Activated T-helper 1 cell treated with anti-CD3 and anti-CD28 coated beads, Interleukin-12 subunit alpha, Interleukin-12 subunit beta, Interleukin-2, Interleukin-4 antibody, amounts not matched to agents 30 ng/mL and 10 ng/mL and 1 ng/mL, durations not matched to agents 14 hours and 24 hours and 36 hours (primary cell): ENCODE measurements around the gene FAM222B. TPM values are rescaled to one million over a fixed set of nuclear protein-coding genes. Genes with fewer than 3 reads are reported as not detected.
A peak's percentile ranks its signal among the peaks of the same experiment; 100 is the strongest.

ENCODE experiments used
- DNase-seq: peaks from one replicate; pipeline ENCODE4 v3.0.0; 2021; ENCODE audit warnings: low spot score
- H3K27ac Mint-ChIP-seq: one replicate; pipeline ENCODE4 v1.8.0; 2021; ENCODE audit warnings: mild to moderate bottlenecking, mixed read lengths
- H3K27me3 Mint-ChIP-seq: one replicate; pipeline ENCODE4 v1.8.0; 2022; ENCODE audit warnings: mild to moderate bottlenecking, moderate library complexity, mixed read lengths; ENCODE audit not compliant: insufficient read depth
- H3K36me3 Mint-ChIP-seq: one replicate; pipeline ENCODE4 v1.8.0; 2021; ENCODE audit warnings: low read depth, mixed read lengths
- H3K4me1 Mint-ChIP-seq: one replicate; pipeline ENCODE4 v1.8.0; 2021; ENCODE audit warnings: low read depth, mixed read lengths
- H3K4me3 Mint-ChIP-seq: one replicate; pipeline ENCODE4 v1.8.0; 2021; ENCODE audit warnings: mild to moderate bottlenecking, moderate library complexity, mixed read lengths
- H3K9me3 Mint-ChIP-seq: one replicate; pipeline ENCODE4 v1.8.0; 2021; ENCODE audit warnings: mixed read lengths
- intact Hi-C: fragments of 100-400 bp; cut with micrococcal nuclease; formaldehyde crosslinking; loops from one replicate; pipeline ENCODE4 v1.15.1; 2024
- total RNA-seq: library from RNA; stranded (reverse); gene quantifications from 2 replicates; pipeline ENCODE4 v1.2.3, GENCODE V29; 2022

The FAM222B gene
- total RNA-seq, 1 donor from 2014 or later: 27.5 TPM

DNA sequence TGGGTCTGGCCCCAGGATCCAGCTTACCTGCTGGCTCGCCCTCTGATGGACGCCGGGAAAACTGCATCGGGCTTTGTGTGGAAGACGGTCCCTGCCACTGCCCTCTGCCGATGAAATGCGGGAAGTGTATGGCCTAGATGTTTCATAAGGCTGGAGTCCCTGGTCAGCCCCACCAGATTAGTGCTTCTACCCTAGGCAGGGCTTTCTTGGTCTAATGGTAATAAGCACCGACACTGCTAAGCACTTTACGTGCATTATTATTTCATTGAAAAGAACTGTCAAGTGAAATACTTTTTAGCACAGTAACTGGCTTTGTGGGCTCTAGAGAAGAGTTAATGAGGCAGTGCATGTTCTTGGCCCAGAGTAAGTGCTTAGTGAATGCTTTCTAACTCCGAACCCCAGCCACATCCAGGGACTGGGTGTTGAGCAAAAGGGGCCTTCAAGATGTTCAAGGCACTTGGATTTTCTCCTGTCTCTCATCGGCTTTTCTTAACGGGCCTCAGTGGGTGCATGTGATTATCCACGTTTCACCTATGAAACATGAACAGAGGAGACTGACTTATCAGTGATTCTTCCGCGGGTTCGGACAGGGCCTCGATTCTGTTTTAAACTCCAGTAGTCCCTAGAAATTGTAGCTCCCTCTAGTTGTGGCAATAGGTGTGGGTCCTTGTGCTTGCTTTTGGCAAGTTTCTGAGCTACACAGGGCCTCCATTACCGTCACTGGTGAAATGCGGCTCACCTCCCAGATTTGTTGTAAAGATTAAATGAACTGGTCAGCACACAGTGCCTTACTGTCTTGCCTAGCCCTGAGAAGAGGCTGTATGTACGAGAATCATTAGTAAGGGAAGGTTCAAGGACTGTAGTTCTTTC, 92.2 kb downstream of the FAM222B start:
- Mint-ChIP-seq H3K36me3 (peaks cover 32% of the 10 kb centered on the region), H3K27me3 (no peaks in the 10 kb centered on the region), H3K9me3 (no peaks in the 10 kb centered on the region), H3K4me1 (peaks cover 21% of the 10 kb centered on the region), H3K27ac (no peak overlapping the region), H3K4me3 (peak overlapping the region; percentile 11)
- DNase-seq: peak; percentile 82
- intact Hi-C loops: loop anchor here (1.0 kb wide), 2 partner anchors 23 to 106 kb away; no protein-coding TSS in a partner anchor

DNA sequence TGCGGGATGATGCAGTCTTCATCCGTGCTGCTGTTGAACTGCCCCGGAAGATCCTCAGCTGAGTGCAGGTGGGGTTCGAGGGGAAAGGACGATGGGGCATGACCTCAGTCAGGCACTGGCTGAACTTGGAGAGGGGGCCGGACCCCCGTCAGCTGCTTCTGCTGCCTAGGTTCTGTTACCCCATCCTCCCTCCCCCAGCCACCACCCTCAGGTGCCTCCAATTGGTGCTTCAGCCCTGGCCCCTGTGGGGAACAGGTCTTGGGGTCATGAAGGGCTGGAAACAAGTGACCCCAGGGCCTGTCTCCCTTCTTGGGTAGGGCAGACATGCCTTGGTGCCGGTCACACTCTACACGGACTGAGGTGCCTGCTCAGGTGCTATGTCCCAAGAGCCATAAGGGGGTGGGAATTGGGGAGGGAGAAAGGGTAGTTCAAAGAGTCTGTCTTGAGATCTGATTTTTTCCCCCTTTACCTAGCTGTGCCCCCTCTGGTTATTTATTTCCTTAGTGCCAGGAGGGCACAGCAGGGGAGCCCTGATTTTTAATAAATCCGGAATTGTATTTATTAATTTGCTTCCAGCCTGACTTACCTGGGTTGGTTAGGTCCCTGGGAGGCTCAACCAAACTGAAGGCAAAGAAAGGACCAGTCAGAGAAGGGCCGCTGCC, 92.9 kb downstream of the FAM222B start:
- intact Hi-C loops: loop anchor here (1.0 kb wide), 2 partner anchors 22 to 105 kb away; no protein-coding TSS in a partner anchor

DNA sequence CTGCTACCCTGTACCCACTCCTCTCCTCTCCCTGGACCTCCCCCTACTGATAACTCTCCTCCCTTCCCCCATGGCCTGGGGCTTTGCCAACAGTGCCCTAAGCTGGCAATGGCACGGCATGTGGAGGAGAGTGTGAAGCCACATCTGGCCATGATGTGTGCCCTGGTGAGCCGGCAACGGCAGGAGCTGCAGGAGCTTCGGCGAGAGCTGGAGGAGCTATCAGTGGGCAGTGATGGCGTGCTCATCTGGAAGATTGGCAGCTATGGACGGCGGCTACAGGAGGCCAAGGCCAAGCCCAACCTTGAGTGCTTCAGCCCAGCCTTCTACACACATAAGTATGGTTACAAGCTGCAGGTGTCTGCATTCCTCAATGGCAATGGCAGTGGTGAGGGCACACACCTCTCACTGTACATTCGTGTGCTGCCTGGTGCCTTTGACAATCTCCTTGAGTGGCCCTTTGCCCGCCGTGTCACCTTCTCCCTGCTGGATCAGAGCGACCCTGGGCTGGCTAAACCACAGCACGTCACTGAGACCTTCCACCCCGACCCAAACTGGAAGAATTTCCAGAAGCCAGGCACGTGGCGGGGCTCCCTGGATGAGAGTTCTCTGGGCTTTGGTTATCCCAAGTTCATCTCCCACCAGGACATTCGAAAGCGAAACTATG, 93.6 kb downstream of the FAM222B start:
- Mint-ChIP-seq H3K4me3 (no peak overlapping the region), H3K4me1 (peaks cover 21% of the 10 kb centered on the region), H3K9me3 (no peaks in the 10 kb centered on the region), H3K27me3 (no peaks in the 10 kb centered on the region), H3K27ac (peak overlapping the region; percentile 29), H3K36me3 (peaks cover 34% of the 10 kb centered on the region)
- DNase-seq: no peak
- intact Hi-C loops: no loop called here

More for the DNA sequence above, 92.9 kb downstream of the FAM222B start:
- H3K27ac Mint-ChIP-seq: no peak overlapping the region
- H3K36me3 Mint-ChIP-seq: peaks cover 34% of the 10 kb centered on the region
- peak overlapping the region; percentile 11 for H3K4me3 Mint-ChIP-seq
- H3K27me3 Mint-ChIP-seq: no peaks in the 10 kb centered on the region
- DNase-seq: no peak
- H3K9me3 Mint-ChIP-seq: no peaks in the 10 kb centered on the region
- peaks cover 21% of the 10 kb centered on the region for H3K4me1 Mint-ChIP-seq

DNA sequence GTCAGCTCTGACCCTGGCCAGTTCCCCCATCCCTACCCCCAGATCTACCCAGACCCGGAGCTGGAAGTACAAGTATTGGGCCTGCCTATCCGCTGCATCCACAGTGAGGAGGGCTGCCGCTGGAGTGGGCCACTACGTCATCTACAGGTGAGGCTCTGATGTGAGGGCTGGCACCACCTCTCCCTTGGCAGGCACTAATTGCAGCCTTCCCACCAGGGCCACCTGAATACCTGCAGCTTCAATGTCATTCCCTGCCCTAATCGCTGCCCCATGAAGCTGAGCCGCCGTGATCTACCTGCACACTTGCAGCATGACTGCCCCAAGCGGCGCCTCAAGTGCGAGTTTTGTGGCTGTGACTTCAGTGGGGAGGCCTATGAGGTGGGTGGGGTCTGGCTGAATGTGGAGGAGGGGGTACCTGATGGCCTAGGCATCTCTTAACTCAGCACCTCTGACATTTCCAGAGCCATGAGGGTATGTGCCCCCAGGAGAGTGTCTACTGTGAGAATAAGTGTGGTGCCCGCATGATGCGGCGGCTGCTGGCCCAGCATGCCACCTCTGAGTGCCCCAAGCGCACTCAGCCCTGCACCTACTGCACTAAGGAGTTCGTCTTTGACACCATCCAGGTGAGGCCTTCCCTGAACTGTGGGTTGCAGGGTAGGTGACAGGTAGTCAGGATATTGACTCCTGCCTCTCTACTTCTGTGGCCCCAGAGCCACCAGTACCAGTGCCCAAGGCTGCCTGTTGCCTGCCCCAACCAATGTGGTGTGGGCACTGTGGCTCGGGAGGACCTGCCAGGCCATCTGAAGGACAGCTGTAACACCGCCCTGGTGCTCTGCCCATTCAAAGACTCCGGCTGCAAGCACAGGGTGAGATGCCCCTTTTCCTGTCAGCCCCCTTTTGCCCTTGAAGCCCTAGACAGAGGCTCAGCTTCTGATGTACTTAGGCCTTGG, 94.5 kb downstream of the FAM222B start:
- intact Hi-C loops: no loop called here

DNA sequence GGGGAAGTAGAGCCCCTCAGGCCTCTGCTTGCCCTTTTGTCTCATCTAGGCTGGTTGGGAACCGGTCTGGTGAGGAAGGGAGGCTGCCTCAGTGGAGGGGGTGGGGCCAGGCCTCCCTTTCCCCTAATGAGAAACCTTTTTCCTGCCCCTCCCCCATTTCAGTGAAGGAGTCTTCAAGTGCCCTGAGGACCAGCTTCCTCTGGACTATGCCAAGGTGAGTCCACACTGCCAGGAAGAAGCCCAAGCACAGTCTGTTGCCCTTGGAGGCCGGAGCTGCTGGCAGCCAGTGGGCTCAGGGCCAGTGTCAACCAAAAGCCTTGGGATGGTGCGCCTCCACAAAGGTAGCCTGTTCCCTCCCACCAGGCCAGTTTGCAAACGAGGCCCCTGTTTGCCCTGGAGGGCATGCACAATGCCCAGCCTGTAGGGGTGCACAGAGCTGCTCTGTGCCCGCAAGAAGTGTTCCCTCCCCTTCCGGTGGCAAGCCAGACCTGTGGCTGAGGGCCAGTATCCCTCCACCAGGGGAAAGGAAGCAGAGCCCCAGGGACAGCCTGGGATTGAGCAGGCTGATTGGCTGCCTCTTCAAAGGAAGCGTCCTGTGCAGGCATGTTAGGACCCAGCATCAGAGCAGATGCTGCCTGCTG, 95.4 kb downstream of the FAM222B start:
- Mint-ChIP-seq H3K36me3 (peaks cover 34% of the 10 kb centered on the region), H3K27ac (peak overlapping the region; percentile 29), H3K27me3 (no peaks in the 10 kb centered on the region), H3K4me3 (peak overlapping the region; percentile 90), H3K9me3 (no peaks in the 10 kb centered on the region), H3K4me1 (peaks cover 26% of the 10 kb centered on the region)
- DNase-seq: no peak
- intact Hi-C loops: no loop called here

More for the DNA sequence above, 94.5 kb downstream of the FAM222B start:
- H3K27ac Mint-ChIP-seq: peak overlapping the region; percentile 34
- H3K4me1 Mint-ChIP-seq: peaks cover 24% of the 10 kb centered on the region
- H3K9me3 Mint-ChIP-seq: no peaks in the 10 kb centered on the region
- no peak for DNase-seq
- peak overlapping the region; percentile 57 for H3K4me3 Mint-ChIP-seq
- no peaks in the 10 kb centered on the region for H3K27me3 Mint-ChIP-seq
- H3K36me3 Mint-ChIP-seq: peaks cover 34% of the 10 kb centered on the region

DNA sequence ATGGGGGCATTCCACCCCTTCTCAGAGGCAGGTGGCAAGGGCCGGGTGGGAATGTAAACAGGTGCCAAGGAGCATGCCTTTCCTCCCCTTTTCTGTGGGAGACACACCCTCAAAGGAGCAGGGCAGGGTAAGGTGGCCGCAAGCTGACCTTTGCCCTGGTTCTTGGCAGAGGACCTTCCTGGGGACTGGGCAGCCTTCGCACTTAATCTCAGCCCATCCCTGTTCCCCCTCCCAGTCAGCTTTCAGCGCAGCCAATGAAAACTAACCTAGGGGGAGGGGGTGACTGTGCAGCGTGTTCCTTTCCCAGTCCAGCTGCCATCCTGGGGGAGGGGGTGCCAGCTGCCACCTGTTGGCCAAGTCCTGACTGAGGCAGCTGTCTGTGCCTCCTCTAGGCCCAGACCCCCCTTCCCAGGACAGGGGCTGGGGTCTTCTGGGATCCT, 96.0 kb downstream of the FAM222B start:
- no peak for DNase-seq
- Mint-ChIP-seq H3K27ac (peak overlapping the region; percentile 29), H3K36me3 (peaks cover 34% of the 10 kb centered on the region)

DNA sequence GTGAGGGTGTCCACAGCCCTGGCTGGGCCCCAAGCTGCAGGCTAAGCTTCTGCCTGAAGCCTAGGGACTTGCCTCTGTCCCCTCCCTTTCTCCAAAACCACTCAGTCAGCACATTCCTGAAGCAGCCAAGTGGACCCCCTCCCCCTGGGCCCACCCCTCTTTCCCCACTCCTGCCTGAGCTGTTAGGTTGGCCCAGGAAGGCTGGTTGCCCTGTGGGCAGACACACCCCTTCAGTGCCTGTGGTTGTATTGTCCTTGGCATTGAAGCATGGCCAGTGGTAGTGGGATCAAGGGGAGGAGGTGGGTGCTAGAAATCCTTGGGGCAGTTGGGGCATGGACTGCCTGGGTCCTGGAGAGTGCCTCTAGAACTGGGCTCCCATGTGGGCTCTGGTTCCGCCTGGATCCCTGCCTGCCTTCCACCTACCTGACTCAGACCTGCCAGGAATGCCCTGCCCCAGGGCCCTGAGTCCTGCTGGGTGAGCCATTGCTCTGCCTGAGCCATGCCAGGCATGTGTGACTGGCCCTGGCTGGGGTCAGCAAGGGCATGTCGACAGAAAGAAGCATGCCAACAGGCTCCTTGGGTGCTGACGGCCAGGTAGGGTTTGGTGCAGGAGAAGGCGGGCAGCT, 96.7 kb downstream of the FAM222B start:
- DNase-seq: no peak
- H3K4me1 Mint-ChIP-seq: peaks cover 26% of the 10 kb centered on the region
- peak overlapping the region; percentile 23 for H3K27ac Mint-ChIP-seq
- intact Hi-C loops: loop anchor here (1.0 kb wide), 1 partner anchor 66 kb away; no protein-coding TSS in a partner anchor
- no peaks in the 10 kb centered on the region for H3K27me3 Mint-ChIP-seq
- no peaks in the 10 kb centered on the region for H3K9me3 Mint-ChIP-seq
- peaks cover 34% of the 10 kb centered on the region for H3K36me3 Mint-ChIP-seq
- peak overlapping the region; percentile 90 for H3K4me3 Mint-ChIP-seq

More for the DNA sequence above, 96.0 kb downstream of the FAM222B start:
- Mint-ChIP-seq H3K9me3 (no peaks in the 10 kb centered on the region), H3K27me3 (no peaks in the 10 kb centered on the region), H3K4me3 (peak overlapping the region; percentile 90), H3K4me1 (peaks cover 26% of the 10 kb centered on the region)
- intact Hi-C loops: no loop called here

DNA sequence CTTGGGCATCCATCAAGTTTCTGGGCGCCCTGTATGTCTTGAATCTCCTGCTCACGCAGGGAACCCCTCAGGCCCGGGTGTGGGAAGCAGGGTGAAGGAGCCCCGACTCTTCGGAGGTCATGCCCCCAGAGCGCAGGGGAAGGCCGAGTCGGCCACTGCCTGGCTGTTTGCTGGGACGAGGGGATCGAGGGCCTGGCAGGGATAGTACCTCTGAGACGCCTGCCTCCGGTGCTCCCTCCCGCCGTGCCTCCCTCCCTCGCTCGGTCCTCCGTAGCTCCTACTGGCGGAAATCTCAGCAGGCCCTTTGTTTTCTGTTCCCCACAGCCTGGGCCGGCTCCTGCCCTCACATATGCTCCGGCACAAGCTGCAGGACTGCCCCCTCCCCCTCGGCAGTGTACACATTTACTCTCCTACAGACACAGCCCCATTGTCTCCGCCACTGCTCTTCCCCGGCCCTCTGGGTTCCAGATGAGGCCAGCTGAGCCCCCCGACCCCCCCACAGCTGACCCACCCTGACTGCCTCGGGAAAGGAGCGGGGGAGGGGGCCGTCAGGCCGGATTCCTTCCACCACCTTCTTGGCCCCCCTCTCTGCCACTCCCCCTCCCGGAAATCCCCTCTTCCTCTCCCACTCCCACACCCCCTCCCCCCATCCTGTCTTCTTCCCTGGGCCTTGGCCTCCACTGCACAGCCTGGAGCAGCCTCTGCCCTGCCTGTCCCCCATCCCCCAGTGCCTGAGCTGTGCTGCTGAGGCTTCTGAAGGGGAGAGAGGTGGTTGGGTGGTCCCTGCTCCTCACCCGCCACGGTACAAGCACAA, 97.4 kb downstream of the FAM222B start:
- H3K27me3 Mint-ChIP-seq: no peaks in the 10 kb centered on the region
- H3K4me3 Mint-ChIP-seq: peak overlapping the region; percentile 90
- H3K36me3 Mint-ChIP-seq: peaks cover 31% of the 10 kb centered on the region
- H3K9me3 Mint-ChIP-seq: no peaks in the 10 kb centered on the region
- intact Hi-C loops: loop anchor here (1.0 to 5.0 kb wide), 3 partner anchors 67 to 207 kb away; partner anchors contain the start of gene PHF12
- H3K27ac Mint-ChIP-seq: peak overlapping the region; percentile 82
- peak; percentile 26 for DNase-seq
- peaks cover 24% of the 10 kb centered on the region for H3K4me1 Mint-ChIP-seq

DNA sequence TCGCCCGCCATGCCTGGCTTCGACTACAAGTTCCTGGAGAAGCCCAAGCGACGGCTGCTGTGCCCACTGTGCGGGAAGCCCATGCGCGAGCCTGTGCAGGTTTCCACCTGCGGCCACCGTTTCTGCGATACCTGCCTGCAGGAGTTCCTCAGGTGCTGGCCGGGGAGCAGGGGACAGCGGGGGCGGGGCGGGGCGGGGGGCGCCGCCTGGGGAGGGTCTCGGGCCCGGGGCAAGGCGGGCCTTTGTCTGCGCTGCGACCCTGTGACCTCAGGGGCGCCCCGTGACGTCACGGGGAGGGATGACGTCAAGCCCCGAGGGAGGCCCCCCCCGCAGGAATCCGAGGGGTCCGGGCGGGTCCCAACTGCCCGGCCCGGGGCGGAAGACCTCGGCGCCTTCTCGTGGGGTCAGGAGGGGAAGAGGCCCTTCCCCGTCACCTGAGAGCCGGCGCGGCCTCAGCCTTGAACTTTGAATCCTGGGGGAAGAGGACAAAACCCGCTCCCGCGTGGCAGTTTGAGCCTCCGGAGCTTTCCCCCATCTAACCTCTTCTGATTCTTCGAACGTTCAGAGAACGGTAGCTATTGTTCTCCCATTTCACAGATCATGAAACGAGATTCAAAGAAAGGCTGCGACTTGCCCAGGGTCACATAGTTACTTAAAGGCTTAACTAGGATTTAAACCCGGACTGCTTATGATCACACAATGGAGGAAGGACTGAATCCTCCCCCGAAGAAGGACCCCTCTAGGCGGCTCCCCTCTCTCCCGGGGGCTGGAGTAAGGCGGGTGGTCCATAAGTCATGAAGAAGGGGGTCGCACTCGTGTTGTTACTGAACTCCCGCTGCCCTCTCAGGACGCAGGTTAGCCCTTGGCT, 98.3 kb downstream of the FAM222B start:
- no peaks in the 10 kb centered on the region for H3K27me3 Mint-ChIP-seq
- no peaks in the 10 kb centered on the region for H3K9me3 Mint-ChIP-seq
- intact Hi-C loops: loop anchor here (5.0 kb wide), 2 partner anchors 183 to 208 kb away; partner anchors contain the start of gene PHF12
- peak overlapping the region; percentile 90 for H3K4me3 Mint-ChIP-seq
- peaks cover 25% of the 10 kb centered on the region for H3K4me1 Mint-ChIP-seq
- H3K36me3 Mint-ChIP-seq: peaks cover 26% of the 10 kb centered on the region
- DNase-seq: peak; percentile 58
- peak overlapping the region; percentile 82 for H3K27ac Mint-ChIP-seq
